Neural crest cell (in vitro differentiated cells): ENCODE measurements around the gene LIN37. TPM values are rescaled to one million over a fixed set of nuclear protein-coding genes. Genes with fewer than 3 reads are reported as not detected.
A peak's percentile ranks its signal among the peaks of the same experiment; 100 is the strongest.

ENCODE experiments used
- DNase-seq: peaks from one replicate; pipeline ENCODE4 v3.0.0; 2021; ENCODE audit warnings: low read depth, mixed read lengths, low spot score
- H3K27ac Mint-ChIP-seq: one replicate; pipeline ENCODE4 v1.8.0; 2021; ENCODE audit warnings: mild to moderate bottlenecking, mixed read lengths; ENCODE audit not compliant: unreplicated experiment
- H3K27me3 Mint-ChIP-seq: 2 replicates; pipeline ENCODE4 v1.8.0; 2021; ENCODE audit warnings: low read depth, mild to moderate bottlenecking, mixed read lengths
- H3K36me3 Mint-ChIP-seq: 2 replicates; pipeline ENCODE4 v1.8.0; 2021; ENCODE audit warnings: low read depth, mild to moderate bottlenecking, mixed read lengths
- H3K4me1 Mint-ChIP-seq: 2 replicates; pipeline ENCODE4 v1.8.0; 2021; ENCODE audit warnings: mixed read lengths
- H3K4me3 Mint-ChIP-seq: one replicate; pipeline ENCODE4 v1.8.0; 2021; ENCODE audit warnings: mild to moderate bottlenecking, mixed read lengths
- H3K9me3 Mint-ChIP-seq: 2 replicates; pipeline ENCODE4 v1.8.0; 2021; ENCODE audit warnings: mixed read lengths
- total RNA-seq: library from RNA; stranded (reverse); gene quantifications from 2 replicates; pipeline ENCODE4 v1.2.1, GENCODE V29; 2021
- TF ChIP-seq, protein P1 (sequence below): fragments of 200-600 bp; sonication (generic); conservative IDR thresholded peaks from 2 replicates; pipeline ENCODE4 v1.5.0; 2021; ENCODE audit warnings: antibody characterized with exemption, mild to moderate bottlenecking

Gene LIN37
- total RNA-seq, 1 donor from 2014 or later: 12.5 TPM

DNA sequence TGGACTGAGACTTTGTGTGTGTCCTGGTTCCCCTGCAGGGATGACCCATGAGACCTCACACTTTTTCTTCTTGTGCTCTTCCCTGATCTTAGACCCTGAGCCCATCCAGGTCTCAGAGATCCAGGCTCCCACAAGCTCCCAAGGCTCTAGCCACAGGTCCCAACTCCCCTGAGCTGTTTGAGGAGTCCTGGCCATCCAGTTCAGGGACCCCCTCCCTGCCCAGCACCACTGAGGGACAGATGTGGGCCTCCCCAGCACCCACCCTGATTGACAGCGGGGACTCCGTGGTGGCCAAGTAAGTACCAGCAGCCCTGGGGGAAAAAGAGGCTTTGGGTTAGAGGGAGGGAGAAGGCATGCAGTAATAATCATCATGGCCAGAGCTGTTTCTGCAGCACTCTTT lies 11.3 kb downstream of the LIN37 start:
- Mint-ChIP-seq H3K4me3 (peak overlapping the region; percentile 97), H3K27ac (no peak overlapping the region), H3K36me3 (peaks cover 4% of the 10 kb centered on the region), H3K4me1 (peaks cover 25% of the 10 kb centered on the region), H3K27me3 (peaks cover 2% of the 10 kb centered on the region), H3K9me3 (no peaks in the 10 kb centered on the region)
- TF ChIP-seq, protein P1, sequence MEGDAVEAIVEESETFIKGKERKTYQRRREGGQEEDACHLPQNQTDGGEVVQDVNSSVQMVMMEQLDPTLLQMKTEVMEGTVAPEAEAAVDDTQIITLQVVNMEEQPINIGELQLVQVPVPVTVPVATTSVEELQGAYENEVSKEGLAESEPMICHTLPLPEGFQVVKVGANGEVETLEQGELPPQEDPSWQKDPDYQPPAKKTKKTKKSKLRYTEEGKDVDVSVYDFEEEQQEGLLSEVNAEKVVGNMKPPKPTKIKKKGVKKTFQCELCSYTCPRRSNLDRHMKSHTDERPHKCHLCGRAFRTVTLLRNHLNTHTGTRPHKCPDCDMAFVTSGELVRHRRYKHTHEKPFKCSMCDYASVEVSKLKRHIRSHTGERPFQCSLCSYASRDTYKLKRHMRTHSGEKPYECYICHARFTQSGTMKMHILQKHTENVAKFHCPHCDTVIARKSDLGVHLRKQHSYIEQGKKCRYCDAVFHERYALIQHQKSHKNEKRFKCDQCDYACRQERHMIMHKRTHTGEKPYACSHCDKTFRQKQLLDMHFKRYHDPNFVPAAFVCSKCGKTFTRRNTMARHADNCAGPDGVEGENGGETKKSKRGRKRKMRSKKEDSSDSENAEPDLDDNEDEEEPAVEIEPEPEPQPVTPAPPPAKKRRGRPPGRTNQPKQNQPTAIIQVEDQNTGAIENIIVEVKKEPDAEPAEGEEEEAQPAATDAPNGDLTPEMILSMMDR: no peak
- DNase-seq: no peak

- no peaks in the 10 kb centered on the region for H3K9me3 Mint-ChIP-seq
- TF ChIP-seq, protein P1: no peak
- H3K36me3 Mint-ChIP-seq: peaks cover 4% of the 10 kb centered on the region
- peaks cover 25% of the 10 kb centered on the region for H3K4me1 Mint-ChIP-seq
- H3K4me3 Mint-ChIP-seq: peak overlapping the region; percentile 41
- H3K27ac Mint-ChIP-seq: no peak overlapping the region
- DNase-seq: no peak
- H3K27me3 Mint-ChIP-seq: peaks cover 2% of the 10 kb centered on the region
Observed at GRCh38 chr19:35760711-35761349, 12.5 kb downstream of the LIN37 start.

DNA sequence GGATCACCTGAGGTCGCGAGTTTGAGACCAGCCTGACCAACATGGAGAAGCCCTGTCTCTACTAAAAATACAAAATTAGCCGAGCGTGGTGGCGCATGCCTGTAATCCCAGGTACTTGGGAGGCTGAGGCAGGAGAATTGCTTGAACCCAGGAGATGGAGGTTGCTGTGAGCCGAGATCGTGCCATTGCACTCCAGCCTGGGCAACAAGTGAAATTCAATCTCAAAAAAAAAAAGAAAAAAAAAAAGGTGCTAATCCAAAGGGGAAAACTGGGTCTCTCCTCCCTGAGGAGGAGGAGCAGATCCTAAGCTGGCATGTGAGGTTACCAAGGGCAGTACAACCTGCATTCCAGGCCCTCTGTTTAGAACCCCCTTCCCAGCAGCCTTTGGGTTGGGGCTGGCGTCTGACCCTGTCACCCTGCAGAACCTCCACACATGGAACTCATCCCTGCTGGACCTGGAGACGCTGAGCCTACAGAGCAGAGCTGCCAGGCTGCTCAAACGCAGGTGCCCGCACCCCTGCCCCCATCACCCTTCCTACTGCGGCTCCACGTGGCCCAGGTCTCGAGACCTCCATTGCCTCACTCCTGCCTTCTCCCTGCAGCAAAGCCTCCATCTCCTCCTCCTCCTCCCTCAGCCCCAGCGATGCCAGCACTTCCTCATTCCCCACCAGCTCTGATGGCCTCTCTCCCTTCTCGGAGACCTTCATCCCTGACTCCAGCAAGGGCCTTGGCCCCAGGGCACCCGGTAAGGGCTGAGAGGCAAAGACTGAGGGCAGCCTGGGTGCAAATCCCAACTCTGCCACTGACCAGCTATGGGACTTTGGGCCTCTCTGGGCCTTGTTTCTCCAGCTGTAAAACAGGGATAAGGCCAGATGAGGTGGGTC lies 16.3 kb downstream of the LIN37 start:
- TF ChIP-seq, protein P1: no peak
- Mint-ChIP-seq H3K4me1 (peaks cover 5% of the 10 kb centered on the region), H3K36me3 (peaks cover 8% of the 10 kb centered on the region), H3K27ac (peak overlapping the region; percentile 19), H3K4me3 (no peak overlapping the region), H3K27me3 (no peaks in the 10 kb centered on the region), H3K9me3 (no peaks in the 10 kb centered on the region)
- DNase-seq: no peak

DNA sequence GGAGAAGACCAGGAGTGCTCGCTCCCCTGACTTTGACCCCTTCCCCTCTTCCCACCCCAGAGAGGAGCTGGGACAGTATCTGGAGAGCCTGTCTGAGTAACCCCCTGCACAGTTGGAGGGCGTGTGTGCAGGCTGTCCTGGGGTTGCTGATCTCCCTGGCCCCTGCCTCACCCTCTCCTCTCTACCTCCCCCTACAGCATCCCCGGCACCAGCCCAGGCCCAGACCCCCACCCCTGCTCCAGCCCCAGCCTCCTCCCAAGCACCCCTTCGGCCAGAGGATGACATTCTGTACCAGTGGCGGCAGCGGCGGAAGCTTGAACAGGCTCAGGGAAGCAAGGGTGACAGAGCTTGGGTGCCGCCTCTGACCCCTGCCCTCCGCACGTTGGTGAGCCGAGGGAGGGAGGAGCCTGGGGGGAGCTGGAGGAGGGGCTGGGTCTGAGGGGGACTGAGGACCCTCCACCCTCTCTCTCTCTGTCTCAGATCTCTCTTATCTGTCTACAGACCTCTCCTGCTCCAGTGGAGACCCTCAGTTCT lies 18.3 kb downstream of the LIN37 start:
- peaks cover 5% of the 10 kb centered on the region for H3K4me1 Mint-ChIP-seq
- H3K36me3 Mint-ChIP-seq: peaks cover 10% of the 10 kb centered on the region
- H3K27ac Mint-ChIP-seq: no peak overlapping the region
- TF ChIP-seq, protein P1: no peak
- peak overlapping the region; percentile 38 for H3K4me3 Mint-ChIP-seq
- no peak for DNase-seq
- H3K27me3 Mint-ChIP-seq: no peaks in the 10 kb centered on the region
- H3K9me3 Mint-ChIP-seq: no peaks in the 10 kb centered on the region

GRCh38 chr19:35767288-35768081 lies 19.1 kb downstream of the LIN37 start:
- peaks cover 5% of the 10 kb centered on the region for H3K4me1 Mint-ChIP-seq
- TF ChIP-seq, protein P1: no peak
- no peak overlapping the region for H3K27ac Mint-ChIP-seq
- no peaks in the 10 kb centered on the region for H3K27me3 Mint-ChIP-seq
- H3K36me3 Mint-ChIP-seq: peaks cover 6% of the 10 kb centered on the region
- no peak for DNase-seq
- no peaks in the 10 kb centered on the region for H3K9me3 Mint-ChIP-seq
- no peak overlapping the region for H3K4me3 Mint-ChIP-seq
